Sigmoid colon (tissue), 7 donors: ENCODE results near the gene CFDP1. TPM values are rescaled to one million over a fixed set of nuclear protein-coding genes. Genes with fewer than 3 reads are reported as not detected.

Experiments
- DNase-seq: peaks from one replicate; pipeline ENCODE4 v3.0.0-alpha.2; 2019
- H3K27ac ChIP-seq, 4 donors: fragments of 200-600 bp; sonication (generic); one replicate each; pipeline ENCODE4 v1.5.1; 2016 to 2019; ENCODE audit warnings: mild to moderate bottlenecking in 1 of 4
- H3K27me3 ChIP-seq, 3 donors: fragments of 200-600 bp; sonication (generic); one replicate each; pipeline ENCODE4 v1.5.1; 2019; ENCODE audit warnings: mild to moderate bottlenecking in 1 of 3
- H3K36me3 ChIP-seq, 4 donors: fragments of 200-600 bp; sonication (generic); one replicate each; pipeline ENCODE4 v1.5.1; 2016 to 2019
- H3K4me1 ChIP-seq, 4 donors: fragments of 200-600 bp; sonication (generic); one replicate each; pipeline ENCODE4 v1.5.1; 2017 to 2019
- H3K4me3 ChIP-seq, 4 donors: fragments of 200-600 bp; sonication (generic); one replicate each; pipeline ENCODE4 v1.5.1; 2017 to 2019; ENCODE audit warnings: mild to moderate bottlenecking in 2 of 4, moderate library complexity in 1 of 4
- H3K9me3 ChIP-seq, 4 donors: fragments of 200-600 bp in 3 of 4; sonication (generic) in 3 of 4; one replicate each; pipeline versions ENCODE4 v1.5.1 to v1.6.1; 2013 to 2019
- CTCF ChIP-seq, 4 experiments: fragments of 450-650 bp in 3 of 4; fragments of 200-600 bp in 1 of 4; IDR thresholded peaks; one replicate each; pipeline ENCODE4 v1.5.1; 2016 to 2019; ENCODE audit warnings: antibody characterized with exemption in 4 of 4, mild to moderate bottlenecking in 3 of 4, moderate library complexity in 2 of 4
- EP300 ChIP-seq, 4 donors: sonication (generic); formaldehyde crosslinking; IDR thresholded peaks; one replicate each; pipeline ENCODE4 v1.6.1; 2017; ENCODE audit warnings: antibody characterized with exemption in 4 of 4
- POLR2A ChIP-seq, 2 donors: fragments of 450-650 bp; IDR thresholded peaks; one replicate each; pipeline ENCODE4 v1.6.1; 2016; ENCODE audit warnings: antibody characterized with exemption in 2 of 2, mild to moderate bottlenecking in 2 of 2, moderate library complexity in 2 of 2
- POLR2AphosphoS5 ChIP-seq, 4 donors: sonication (generic); formaldehyde crosslinking; IDR thresholded peaks; one replicate each; pipeline ENCODE4 v1.6.1; 2017; ENCODE audit warnings: antibody characterized with exemption in 4 of 4
- WGBS, 2 donors: extraction: QIAGEN DNeasy Blood & Tissue Kit; methylation state at CpG; one replicate each; pipeline ENCODE4 v1.1.7; 2013; 5-methylcytosine and 5-hydroxymethylcytosine counted together
- intact Hi-C: fragments of 100-400 bp; cut with DNase I; formaldehyde crosslinking; loops from one replicate; pipeline ENCODE4 v1.15.1; 2023
- polyA plus RNA-seq, 3 donors: library from polyadenylated mRNA; stranded (reverse); fragments of 200-250 nt; gene quantifications; one replicate each; pipeline ENCODE4 v1.2.3, GENCODE V29; 2013
- total RNA-seq, 4 donors: library from RNA; depleted of rRNA; stranded (reverse); fragments of >200 nt; gene quantifications; one replicate each; pipeline ENCODE4 v1.1.0, GENCODE V29; 2016
- donor health status: healthy with polysubstance abuse.
- donor health status: Bipolar disorder and iron deficiency.
- donor health status: healthy.

CFDP1 gene
- total and polyA plus RNA-seq, 7 donors = 42.1 to 382 (median 61.1) TPM

- H3K27ac ChIP-seq = peak overlapping the region; percentile 47 to 76 (median 60)
- DNase-seq = no peak
These were observed 91.6 kb downstream of the CFDP1 start for GRCh38 chr16:75341564-75342307.

GRCh38 chr16:75340741-75341491 is 92.4 kb downstream of the CFDP1 start:
- TF ChIP-seq POLR2AphosphoS5 (IDR thresholded peaks at IDR 0.05) (peak in 2 of 4 donors; percentile 14 to 17), CTCF (IDR thresholded peaks at IDR 0.05) (no peak), POLR2A (IDR thresholded peaks at IDR 0.05) (no peak), EP300 (IDR thresholded peaks at IDR 0.05) (no peak)
- Histone ChIP-seq H3K4me3 (no peak overlapping the region), H3K27me3 (no peaks in the 10 kb centered on the region), H3K4me1 (peaks cover 0 to 43% (median 35%) of the 10 kb centered on the region in 4 donors), H3K27ac (peak overlapping the region; percentile 47 to 76 (median 60)), H3K36me3 (no peaks in the 10 kb centered on the region), H3K9me3 (no peaks in the 10 kb centered on the region)
- no peak for DNase-seq
- intact Hi-C loops = no loop called here
- WGBS, 2 donors = 83 to 92% methylated on average over 2 of the region's 2 CpGs

More at GRCh38 chr16:75341564-75342307, 91.6 kb downstream of the CFDP1 start:
- Histone ChIP-seq H3K4me3 (no peak overlapping the region), H3K36me3 (no peaks in the 10 kb centered on the region), H3K27me3 (no peaks in the 10 kb centered on the region), H3K4me1 (peaks cover 0 to 43% (median 35%) of the 10 kb centered on the region in 4 donors), H3K9me3 (no peaks in the 10 kb centered on the region)
- intact Hi-C loops = loop anchor here (1.0 kb wide), 1 partner anchor 106 kb away; no protein-coding TSS in a partner anchor
- TF ChIP-seq POLR2AphosphoS5 (IDR thresholded peaks at IDR 0.05) (peak in 2 of 4 donors; percentile 49 to 50), POLR2A (IDR thresholded peaks at IDR 0.05) (no peak), CTCF (IDR thresholded peaks at IDR 0.05) (no peak)
- WGBS, 2 donors = 15 to 48% methylated on average over 4 of the region's 4 CpGs

- Histone ChIP-seq H3K36me3 (no peaks in the 10 kb centered on the region), H3K27ac (no peak overlapping the region), H3K27me3 (no peaks in the 10 kb centered on the region), H3K9me3 (no peaks in the 10 kb centered on the region), H3K4me3 (no peak overlapping the region), H3K4me1 (peaks cover 0 to 22% (median 20%) of the 10 kb centered on the region in 4 donors)
- 95 to 96% methylated on average over 6 of the region's 6 CpGs for WGBS, 2 donors
- intact Hi-C loops = no loop called here
- no peak for DNase-seq
- TF ChIP-seq POLR2AphosphoS5 (IDR thresholded peaks at IDR 0.05) (no peak), CTCF (IDR thresholded peaks at IDR 0.05) (no peak), POLR2A (IDR thresholded peaks at IDR 0.05) (no peak), EP300 (IDR thresholded peaks at IDR 0.05) (no peak)
These were observed 95.9 kb downstream of the CFDP1 start for GRCh38 chr16:75337430-75337829.

GRCh38 chr16:75336521-75336920 is 96.8 kb downstream of the CFDP1 start:
- intact Hi-C loops = no loop called here
- no peak overlapping the region for H3K27ac ChIP-seq
- no peaks in the 10 kb centered on the region for H3K36me3 ChIP-seq
- H3K4me1 ChIP-seq = peaks cover 0 to 13% (median 11%) of the 10 kb centered on the region in 4 donors
- H3K27me3 ChIP-seq = no peaks in the 10 kb centered on the region
- TF ChIP-seq CTCF (IDR thresholded peaks at IDR 0.05) (no peak), POLR2A (IDR thresholded peaks at IDR 0.05) (no peak), POLR2AphosphoS5 (IDR thresholded peaks at IDR 0.05) (no peak), EP300 (IDR thresholded peaks at IDR 0.05) (no peak)
- no peaks in the 10 kb centered on the region for H3K9me3 ChIP-seq
- DNase-seq = no peak
- H3K4me3 ChIP-seq = no peak overlapping the region
- 95 to 98% methylated on average over 2 of the region's 2 CpGs for WGBS, 2 donors
